RCC 7860 (cell line): Measurements from ENCODE around the gene RIN1.

Experiments
- DNase-seq: peaks from one replicate; pipeline ENCODE4 v3.0.0-alpha.2; 2015; ENCODE audit warnings: low spot score
- FAIRE-seq: peaks from 2 replicates; lab custom pipeline; 2012; peaks lifted over from hg19 to GRCh38; lab: Jason Lieb, UNC

RIN1 gene

DNA sequence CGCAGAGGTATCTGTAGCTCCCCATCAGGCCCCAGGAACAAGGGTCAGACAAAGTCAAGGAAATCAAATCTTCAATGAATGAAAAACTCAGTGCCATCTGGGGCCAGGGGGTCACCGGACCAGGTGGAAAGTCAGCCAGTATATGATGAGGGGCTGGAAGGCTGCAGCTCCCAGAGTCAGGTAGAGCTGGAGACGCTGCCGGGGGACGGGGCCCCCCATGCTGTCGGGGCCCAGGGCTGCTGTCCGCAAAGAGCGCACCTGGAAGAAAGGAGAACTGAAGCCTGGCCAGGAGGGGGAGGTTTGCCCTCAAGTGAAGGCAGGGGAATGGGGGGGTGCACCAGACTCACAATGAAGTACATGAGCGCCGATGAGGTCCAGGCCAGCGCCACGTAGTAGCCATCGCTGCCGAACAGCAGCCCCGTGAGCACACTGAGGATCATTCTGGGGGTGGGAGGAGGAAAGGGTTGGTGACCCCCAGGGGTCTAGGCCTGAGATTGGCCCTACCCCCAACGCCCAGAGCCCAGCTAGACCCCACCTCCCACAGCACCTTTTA, 51.6 kb downstream of the RIN1 start:
- no peak for FAIRE-seq

DNA sequence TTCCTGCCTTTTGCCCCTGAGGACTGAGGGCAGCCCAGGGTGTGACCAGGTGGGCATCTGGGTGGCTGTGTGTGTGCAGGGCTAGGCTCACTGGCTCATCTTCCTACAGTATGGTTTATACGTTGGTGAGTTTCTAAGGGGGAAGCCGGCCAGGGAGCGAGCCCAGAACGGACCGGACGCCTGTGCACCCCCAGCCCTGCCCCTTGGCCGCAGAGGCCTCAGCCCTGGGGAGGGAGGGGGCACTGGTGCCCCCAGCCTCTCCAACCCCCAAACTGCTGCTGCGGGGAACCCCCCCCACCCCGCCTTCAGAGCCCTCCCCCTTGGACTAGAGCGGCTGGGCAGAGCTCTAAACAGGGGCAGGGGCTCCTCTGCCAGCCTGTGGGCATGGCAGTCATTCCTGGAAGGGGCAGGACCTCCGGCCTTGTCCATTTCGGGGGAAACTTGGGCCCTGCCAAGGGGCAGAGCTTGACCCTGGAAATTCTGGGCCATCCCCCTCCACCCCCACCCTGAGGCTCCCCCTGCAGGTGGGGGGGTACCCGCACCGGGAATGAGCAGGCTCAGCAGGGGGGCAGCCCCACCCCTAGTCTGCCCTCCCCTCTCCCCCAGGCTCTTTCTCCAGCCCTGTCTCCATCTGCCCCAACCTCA, 52.7 kb downstream of the RIN1 start:
- FAIRE-seq, result no peak
- no peak for DNase-seq

More for the DNA sequence above, 51.6 kb downstream of the RIN1 start:
- DNase-seq, result no peak

DNA sequence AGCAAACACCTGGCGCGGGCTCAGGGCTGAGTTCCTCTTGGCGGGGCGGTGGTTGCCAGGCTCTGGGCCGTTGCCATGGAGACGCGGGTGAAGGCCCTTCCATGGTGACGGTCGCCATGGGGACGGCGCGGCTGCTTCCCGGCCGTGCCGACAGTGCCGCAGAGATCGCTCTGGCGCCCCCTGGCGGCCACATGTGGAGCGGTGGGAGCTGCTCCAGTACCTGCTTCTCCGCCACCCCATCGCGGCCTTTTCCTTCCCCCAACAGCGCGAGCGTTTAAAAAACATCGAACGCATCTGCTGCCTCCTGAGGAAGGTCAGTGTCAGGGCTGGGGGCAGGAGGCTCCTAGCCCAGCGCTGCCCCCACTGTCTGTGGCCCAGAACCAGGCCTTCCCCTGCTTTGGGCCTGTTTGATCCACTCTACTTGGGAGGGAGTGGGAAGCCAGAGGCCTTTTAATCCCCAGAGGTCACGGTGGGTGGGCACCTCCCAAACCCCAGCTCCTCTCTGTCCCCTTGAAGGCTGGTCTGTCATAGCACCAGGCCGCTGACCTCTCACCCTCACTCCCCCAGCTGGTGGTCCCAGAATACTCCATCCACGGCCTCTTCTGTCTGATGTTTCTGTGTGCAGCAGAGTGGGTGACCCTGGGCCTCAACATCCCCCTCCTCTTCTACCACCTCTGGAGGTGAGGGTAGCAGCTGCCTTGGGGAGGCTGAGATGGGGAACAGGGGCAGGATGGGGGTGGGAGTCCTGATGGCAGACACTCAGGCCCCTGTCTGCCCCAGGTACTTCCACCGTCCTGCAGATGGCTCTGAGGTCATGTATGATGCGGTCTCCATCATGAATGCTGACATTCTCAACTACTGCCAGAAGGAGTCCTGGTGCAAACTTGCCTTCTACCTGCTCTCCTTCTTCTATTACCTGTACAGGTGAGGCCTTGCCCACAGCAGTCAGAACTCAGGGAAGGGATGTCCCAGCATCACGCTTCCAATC, 53.5 kb downstream of the RIN1 start:
- DNase-seq, result peak; percentile 85
- no peak for FAIRE-seq
